ENCODE measurements around the gene CDPF1.
A peak's percentile ranks its signal among the peaks of the same experiment; 100 is the strongest.

Gene CDPF1

GRCh38 chr22:46240073-46240472, 10.0 kb downstream of the CDPF1 start:
- no peaks in the 10 kb centered on the region for H3K9me3 Mint-ChIP-seq
- peak overlapping the region in 1 of 2 donors; percentile 58 for H3K27ac Mint-ChIP-seq

GRCh38 chr22:46239261-46240048, 10.6 kb downstream of the CDPF1 start:
- Mint-ChIP-seq H3K36me3 (ENCODE audit: insufficient read depth) (peaks cover 7% of the 10 kb centered on the region), H3K9me3 (no peaks in the 10 kb centered on the region), H3K4me1 (ENCODE audit: low read depth in 2 of 2) (peaks cover 5 to 10% of the 10 kb centered on the region in 2 donors), H3K4me3 (peak overlapping the region; percentile 4 to 45), H3K27ac (peak overlapping the region in 1 of 2 donors; percentile 58), H3K27me3 (no peaks in the 10 kb centered on the region)
- DNase-seq (no peak), ATAC-seq (replicated peaks) (peak; percentile 54)

More at GRCh38 chr22:46240073-46240472, 10.0 kb downstream of the CDPF1 start:
- Mint-ChIP-seq H3K4me1 (ENCODE audit: low read depth in 2 of 2) (peaks cover 5 to 10% of the 10 kb centered on the region in 2 donors), H3K27me3 (no peaks in the 10 kb centered on the region), H3K4me3 (peak overlapping the region; percentile 4 to 45), H3K36me3 (ENCODE audit: insufficient read depth) (peaks cover 7% of the 10 kb centered on the region)
- ATAC-seq (replicated peaks), result no peak
- DNase-seq, result no peak

- peaks cover 7% of the 10 kb centered on the region for H3K36me3 Mint-ChIP-seq (ENCODE audit: insufficient read depth)
- H3K9me3 Mint-ChIP-seq, result no peaks in the 10 kb centered on the region
- no peaks in the 10 kb centered on the region for H3K27me3 Mint-ChIP-seq
- ATAC-seq (replicated peaks) (no peak), DNase-seq (no peak)
- H3K4me1 Mint-ChIP-seq (ENCODE audit: low read depth in 2 of 2), result peaks cover 5 to 10% of the 10 kb centered on the region in 2 donors
- H3K4me3 Mint-ChIP-seq, result no peak overlapping the region
- no peak overlapping the region for H3K27ac Mint-ChIP-seq
Measured at GRCh38 chr22:46238541-46238940, 11.6 kb downstream of the CDPF1 start.

- ATAC-seq (replicated peaks) (no peak), DNase-seq (no peak)
- H3K36me3 Mint-ChIP-seq (ENCODE audit: insufficient read depth), result peaks cover 6% of the 10 kb centered on the region
- no peaks in the 10 kb centered on the region for H3K27me3 Mint-ChIP-seq
- H3K4me1 Mint-ChIP-seq (ENCODE audit: low read depth in 2 of 2), result peaks cover 5% of the 10 kb centered on the region in 2 donors
- no peaks in the 10 kb centered on the region for H3K9me3 Mint-ChIP-seq
- no peak overlapping the region for H3K27ac Mint-ChIP-seq
- H3K4me3 Mint-ChIP-seq, result no peak overlapping the region
Measured at GRCh38 chr22:46237453-46238124, 12.5 kb downstream of the CDPF1 start.

GRCh38 chr22:46234969-46235368, 15.1 kb downstream of the CDPF1 start:
- no peak overlapping the region for H3K27ac Mint-ChIP-seq
- ATAC-seq (replicated peaks), result no peak
- H3K4me1 Mint-ChIP-seq (ENCODE audit: low read depth in 2 of 2), result peaks cover 5% of the 10 kb centered on the region in 2 donors
- H3K36me3 Mint-ChIP-seq (ENCODE audit: insufficient read depth), result peaks cover 6% of the 10 kb centered on the region
- H3K4me3 Mint-ChIP-seq, result no peak overlapping the region
- no peak for DNase-seq
- H3K9me3 Mint-ChIP-seq, result no peaks in the 10 kb centered on the region
- no peaks in the 10 kb centered on the region for H3K27me3 Mint-ChIP-seq

- Mint-ChIP-seq H3K27ac (no peak overlapping the region), H3K27me3 (no peaks in the 10 kb centered on the region), H3K9me3 (no peaks in the 10 kb centered on the region), H3K4me1 (ENCODE audit: low read depth in 2 of 2) (no peaks in the 10 kb centered on the region), H3K36me3 (ENCODE audit: insufficient read depth) (peaks cover 6% of the 10 kb centered on the region), H3K4me3 (no peak overlapping the region)
- no peak for DNase-seq
- ATAC-seq (replicated peaks), result no peak
Measured at GRCh38 chr22:46233231-46233630, 16.9 kb downstream of the CDPF1 start.

- Mint-ChIP-seq H3K36me3 (ENCODE audit: insufficient read depth) (peaks cover 3% of the 10 kb centered on the region), H3K4me1 (ENCODE audit: low read depth in 2 of 2) (peaks cover 0 to 3% of the 10 kb centered on the region in 2 donors), H3K27ac (no peak overlapping the region), H3K4me3 (no peak overlapping the region), H3K27me3 (no peaks in the 10 kb centered on the region), H3K9me3 (no peaks in the 10 kb centered on the region)
- ATAC-seq (replicated peaks) (no peak), DNase-seq (no peak)
Measured at GRCh38 chr22:46230262-46230901, 19.7 kb downstream of the CDPF1 start.

- Mint-ChIP-seq H3K9me3 (no peaks in the 10 kb centered on the region), H3K4me1 (ENCODE audit: low read depth in 2 of 2) (peaks cover 0 to 3% of the 10 kb centered on the region in 2 donors), H3K36me3 (ENCODE audit: insufficient read depth) (peaks cover 3% of the 10 kb centered on the region), H3K4me3 (no peak overlapping the region), H3K27me3 (no peaks in the 10 kb centered on the region), H3K27ac (no peak overlapping the region)
- DNase-seq, result no peak
- no peak for ATAC-seq (replicated peaks)
Measured at GRCh38 chr22:46229701-46230100, 20.4 kb downstream of the CDPF1 start.

GRCh38 chr22:46226577-46226976, 23.5 kb downstream of the CDPF1 start:
- Mint-ChIP-seq H3K27me3 (no peaks in the 10 kb centered on the region), H3K27ac (no peak overlapping the region), H3K36me3 (ENCODE audit: insufficient read depth) (peaks cover 1% of the 10 kb centered on the region), H3K4me3 (no peak overlapping the region), H3K4me1 (ENCODE audit: low read depth in 2 of 2) (peaks cover 0 to 3% of the 10 kb centered on the region in 2 donors), H3K9me3 (no peaks in the 10 kb centered on the region)
- ATAC-seq (replicated peaks), result no peak
- no peak for DNase-seq

- H3K36me3 Mint-ChIP-seq (ENCODE audit: insufficient read depth), result peaks cover 7% of the 10 kb centered on the region
- DNase-seq (no peak), ATAC-seq (replicated peaks) (no peak)
- no peaks in the 10 kb centered on the region for H3K9me3 Mint-ChIP-seq
- no peaks in the 10 kb centered on the region for H3K27me3 Mint-ChIP-seq
- no peak overlapping the region for H3K4me3 Mint-ChIP-seq
- no peak overlapping the region for H3K27ac Mint-ChIP-seq
- peaks cover 0 to 3% of the 10 kb centered on the region in 2 donors for H3K4me1 Mint-ChIP-seq (ENCODE audit: low read depth in 2 of 2)
Measured at GRCh38 chr22:46225631-46226030, 24.5 kb downstream of the CDPF1 start.

- ATAC-seq (replicated peaks), result no peak
- no peak overlapping the region for H3K27ac Mint-ChIP-seq
- peaks cover 9% of the 10 kb centered on the region for H3K36me3 Mint-ChIP-seq (ENCODE audit: insufficient read depth)
- no peaks in the 10 kb centered on the region for H3K9me3 Mint-ChIP-seq
- no peak overlapping the region for H3K4me3 Mint-ChIP-seq
- DNase-seq, result no peak
- H3K27me3 Mint-ChIP-seq, result no peaks in the 10 kb centered on the region
- H3K4me1 Mint-ChIP-seq (ENCODE audit: low read depth in 2 of 2), result peaks cover 0 to 3% of the 10 kb centered on the region in 2 donors
Measured at GRCh38 chr22:46224898-46225290, 25.2 kb downstream of the CDPF1 start.

- no peak for ATAC-seq (replicated peaks)
- Mint-ChIP-seq H3K4me1 (ENCODE audit: low read depth in 2 of 2) (peaks cover 2 to 6% of the 10 kb centered on the region in 2 donors), H3K27me3 (no peaks in the 10 kb centered on the region), H3K27ac (no peak overlapping the region), H3K9me3 (no peaks in the 10 kb centered on the region), H3K4me3 (no peak overlapping the region), H3K36me3 (ENCODE audit: insufficient read depth) (peaks cover 13% of the 10 kb centered on the region)
- DNase-seq, result no peak
Measured at GRCh38 chr22:46224044-46224897, 25.8 kb downstream of the CDPF1 start.

GRCh38 chr22:46220921-46221320, 29.2 kb downstream of the CDPF1 start:
- no peaks in the 10 kb centered on the region for H3K27me3 Mint-ChIP-seq
- peaks cover 28% of the 10 kb centered on the region for H3K36me3 Mint-ChIP-seq (ENCODE audit: insufficient read depth)
- no peak for ATAC-seq (replicated peaks)
- peaks cover 2 to 5% of the 10 kb centered on the region in 2 donors for H3K4me1 Mint-ChIP-seq (ENCODE audit: low read depth in 2 of 2)
- DNase-seq, result no peak
- H3K4me3 Mint-ChIP-seq, result no peak overlapping the region
- H3K27ac Mint-ChIP-seq, result no peak overlapping the region
- H3K9me3 Mint-ChIP-seq, result no peaks in the 10 kb centered on the region
